GM19452 (cell line): ENCODE data around the gene NMU.
"Not testable (repeated sequence)": the region's sequence is repeated elsewhere in the genome, so short reads cannot be mapped to it uniquely, and the experiment has no call there.

Experiments used
- ATAC-seq: cut with Tn5 transposase; IDR thresholded peaks from one replicate; pipeline ENCODE4 v1.9.1; 2021; ENCODE audit not compliant: unreplicated experiment

The NMU gene

GRCh38 chr4:55625835-55626234 is 10.3 kb downstream of the NMU start:
- ATAC-seq, result no peak

GRCh38 chr4:55624063-55624462 is 12.0 kb downstream of the NMU start:
- not testable (repeated sequence) for ATAC-seq

- no peak for ATAC-seq
These were observed 17.5 kb downstream of the NMU start for GRCh38 chr4:55618546-55619143.

- ATAC-seq, result peak; percentile 97
These were observed 18.4 kb downstream of the NMU start for GRCh38 chr4:55617587-55618197.

- no peak for ATAC-seq
These were observed 21.1 kb downstream of the NMU start for GRCh38 chr4:55615008-55615407.

GRCh38 chr4:55613621-55614020 is 22.5 kb downstream of the NMU start:
- ATAC-seq, result no peak

GRCh38 chr4:55612341-55612740 is 23.8 kb downstream of the NMU start:
- no peak for ATAC-seq

- ATAC-seq, result no peak
These were observed 24.6 kb downstream of the NMU start for GRCh38 chr4:55611358-55612059.

- ATAC-seq, result no peak
These were observed 25.7 kb downstream of the NMU start for GRCh38 chr4:55610381-55610780.

GRCh38 chr4:55609393-55609866 is 26.7 kb downstream of the NMU start:
- ATAC-seq, result no peak

GRCh38 chr4:55608591-55608990 is 27.5 kb downstream of the NMU start:
- ATAC-seq, result no peak

GRCh38 chr4:55604996-55605395 is 31.1 kb downstream of the NMU start:
- no peak for ATAC-seq

- no peak for ATAC-seq
These were observed 35.5 kb downstream of the NMU start for GRCh38 chr4:55600640-55601039.

GRCh38 chr4:55598641-55599040 is 37.5 kb downstream of the NMU start:
- ATAC-seq, result no peak

- ATAC-seq, result no peak
These were observed 44.1 kb downstream of the NMU start, which contains the start of gene PDCL2 for GRCh38 chr4:55592014-55592413. TSS of gene PDCL2 (minus strand) at chr4:55592245. CDS start at chr4:55592109, 136 bp downstream.

GRCh38 chr4:55588160-55588559 is 47.9 kb downstream of the NMU start:
- no peak for ATAC-seq

GRCh38 chr4:55582773-55583172 is 53.3 kb downstream of the NMU start:
- ATAC-seq, result not testable (repeated sequence)

- ATAC-seq, result no peak
These were observed 57.6 kb downstream of the NMU start for GRCh38 chr4:55578341-55579010.

GRCh38 chr4:55575513-55575912 is 60.6 kb downstream of the NMU start:
- ATAC-seq, result no peak

- no peak for ATAC-seq
These were observed 61.8 kb downstream of the NMU start for GRCh38 chr4:55574252-55574651.

- ATAC-seq, result no peak
These were observed 64.3 kb downstream of the NMU start for GRCh38 chr4:55571806-55572205.
